ENCODE measurements around the gene PEPD.

- TF ChIP-seq CTCF (IDR thresholded peaks at IDR 0.05; ENCODE audit: extremely low read depth in 1 of 2, insufficient read depth in 1 of 2, low read depth in 1 of 2, low read length in 2 of 2), result no peak
- no peak for TF ChIP-seq POLR2A (IDR thresholded peaks at IDR 0.05; ENCODE audit: low read depth, low read length)
- TF ChIP-seq MYC (IDR thresholded peaks at IDR 0.05; ENCODE audit: low read depth, low read length), result no peak
- no peak for TF ChIP-seq POLR2AphosphoS5 (IDR thresholded peaks at IDR 0.05; ENCODE audit: insufficient read depth, low read depth, low read length)
- TF ChIP-seq FOS (IDR thresholded peaks at IDR 0.05; ENCODE audit: borderline replicate concordance, insufficient read depth, low read length), result no peak
- no peak for TF ChIP-seq MAX (IDR thresholded peaks at IDR 0.05; ENCODE audit: insufficient read depth, insufficient read length)
These were observed 97.4 kb downstream of the PEPD start for GRCh38 chr19:33424181-33424580.
